Lower lobe of right lung (tissue), 2 donors: ENCODE results near the gene OXNAD1. TPM values are rescaled to one million over a fixed set of nuclear protein-coding genes. Genes with fewer than 3 reads are reported as not detected.

Source experiments
- ATAC-seq, 2 donors: fragments of 200-7000 bp; cut with Tn5 transposase; one replicate each; pipeline ENCODE4 v1.9.1; 2020 to 2022; ENCODE audit warnings: mild to moderate bottlenecking in 2 of 2, moderate library complexity in 2 of 2
- DNase-seq: peaks from one replicate; pipeline ENCODE4 v3.0.0-alpha.2; 2020
- H3K27ac ChIP-seq: fragments of 200-600 bp; one replicate; pipeline ENCODE4 v1.8.0; 2022
- H3K27me3 ChIP-seq: fragments of 200-600 bp; one replicate; pipeline ENCODE4 v1.8.0; 2022; ENCODE audit warnings: low read depth
- H3K36me3 ChIP-seq: fragments of 200-600 bp; one replicate; pipeline ENCODE4 v1.8.0; 2022; ENCODE audit warnings: mild to moderate bottlenecking
- H3K4me1 ChIP-seq: fragments of 200-600 bp; one replicate; pipeline ENCODE4 v1.8.0; 2022
- H3K4me3 ChIP-seq: fragments of 200-600 bp; one replicate; pipeline ENCODE4 v1.8.0; 2022; ENCODE audit warnings: mild to moderate bottlenecking
- H3K9me3 ChIP-seq: fragments of 200-600 bp; one replicate; pipeline ENCODE4 v1.8.0; 2022
- CTCF ChIP-seq: fragments of 200-600 bp; IDR thresholded peaks from one replicate; pipeline ENCODE4 v1.8.0; 2022; ENCODE audit warnings: antibody characterized with exemption, mild to moderate bottlenecking
- intact Hi-C: fragments of 100-400 bp; cut with DNase I; formaldehyde crosslinking; loops from one replicate; pipeline ENCODE4 v1.11.0; 2022
- total RNA-seq: library from RNA; stranded (reverse); fragmentation: NEBNext Ultra II Directional; extraction: Animal tissue kit (Norgen Biotek cat#: 25700); gene quantifications from one replicate; pipeline ENCODE4 v1.2.1, GENCODE V29; 2021
- donor health status: DM: no; HTN: yes; CAD: no; lungs with severe emphysema.

Gene OXNAD1
- total RNA-seq, 1 donor from 2014 or later: 13.1 TPM

GRCh38 chr3:16224325-16224724, 40.7 kb upstream of the OXNAD1 start:
- no peak for TF ChIP-seq CTCF
- Histone ChIP-seq H3K4me3 (no peak overlapping the region), H3K9me3 (no peaks in the 10 kb centered on the region), H3K4me1 (no peaks in the 10 kb centered on the region), H3K27ac (no peak overlapping the region), H3K36me3 (no peaks in the 10 kb centered on the region), H3K27me3 (no peaks in the 10 kb centered on the region)
- DNase-seq: no peak
- no peak for ATAC-seq
- intact Hi-C loops: no loop called here

- Histone ChIP-seq H3K27me3 (no peaks in the 10 kb centered on the region), H3K4me3 (no peak overlapping the region), H3K9me3 (no peaks in the 10 kb centered on the region), H3K4me1 (no peaks in the 10 kb centered on the region), H3K36me3 (no peaks in the 10 kb centered on the region), H3K27ac (no peak overlapping the region)
- no peak for ATAC-seq
- TF ChIP-seq CTCF: no peak
- DNase-seq: no peak
- intact Hi-C loops: no loop called here
Observed at GRCh38 chr3:16227566-16227965, 37.4 kb upstream of the OXNAD1 start.

- H3K9me3 ChIP-seq: no peaks in the 10 kb centered on the region
- H3K4me1 ChIP-seq: no peaks in the 10 kb centered on the region
- no peaks in the 10 kb centered on the region for H3K27me3 ChIP-seq
- no peak overlapping the region for H3K4me3 ChIP-seq
- TF ChIP-seq CTCF: no peak
- no peak overlapping the region for H3K27ac ChIP-seq
- DNase-seq (no peak), ATAC-seq (no peak)
- no peaks in the 10 kb centered on the region for H3K36me3 ChIP-seq
- intact Hi-C loops: no loop called here
Observed at GRCh38 chr3:16229681-16230080, 35.3 kb upstream of the OXNAD1 start.

GRCh38 chr3:16231983-16232382, 33.0 kb upstream of the OXNAD1 start:
- H3K27me3 ChIP-seq: no peaks in the 10 kb centered on the region
- H3K9me3 ChIP-seq: no peaks in the 10 kb centered on the region
- intact Hi-C loops: no loop called here
- H3K27ac ChIP-seq: no peak overlapping the region
- ATAC-seq: no peak
- H3K36me3 ChIP-seq: no peaks in the 10 kb centered on the region
- H3K4me1 ChIP-seq: no peaks in the 10 kb centered on the region
- DNase-seq: no peak
- no peak overlapping the region for H3K4me3 ChIP-seq
- no peak for TF ChIP-seq CTCF

GRCh38 chr3:16233806-16234205, 31.2 kb upstream of the OXNAD1 start:
- no peak for DNase-seq
- Histone ChIP-seq H3K27me3 (no peaks in the 10 kb centered on the region), H3K4me1 (no peaks in the 10 kb centered on the region), H3K27ac (no peak overlapping the region), H3K36me3 (no peaks in the 10 kb centered on the region), H3K4me3 (no peak overlapping the region), H3K9me3 (no peaks in the 10 kb centered on the region)
- TF ChIP-seq CTCF: no peak
- intact Hi-C loops: no loop called here
- no peak for ATAC-seq

- Histone ChIP-seq H3K4me1 (peaks cover 1% of the 10 kb centered on the region), H3K27ac (no peak overlapping the region), H3K9me3 (no peaks in the 10 kb centered on the region), H3K36me3 (no peaks in the 10 kb centered on the region), H3K4me3 (no peak overlapping the region), H3K27me3 (no peaks in the 10 kb centered on the region)
- no peak for TF ChIP-seq CTCF
- no peak for ATAC-seq
- intact Hi-C loops: no loop called here
- DNase-seq: no peak
Observed at GRCh38 chr3:16234281-16234680, 30.7 kb upstream of the OXNAD1 start.
